Astrocyte (in vitro differentiated cells and primary cell): ENCODE data around the gene ANO8. TPM values are rescaled to one million over a fixed set of nuclear protein-coding genes. Genes with fewer than 3 reads are reported as not detected.

ENCODE experiments used
- DNase-seq: peaks from one replicate; pipeline ENCODE4 v3.0.0-alpha.2; 2010; ENCODE audit warnings: low read depth
- FAIRE-seq: peaks from 2 replicates; lab custom pipeline; 2011; peaks lifted over from hg19 to GRCh38; lab: Jason Lieb, UNC
- H2AFZ ChIP-seq: 2 replicates; pipeline ENCODE4 v1.6.0; 2012; ENCODE audit warnings: low read depth, low read length, inconsistent platforms
- H3K27ac ChIP-seq: 2 replicates; pipeline ENCODE4 v1.5.1; 2011; ENCODE audit warnings: low read depth, low read length, inconsistent platforms
- H3K27me3 ChIP-seq: 2 replicates; pipeline ENCODE4 v1.6.0; 2011; ENCODE audit warnings: low read length, inconsistent platforms; ENCODE audit not compliant: insufficient read depth
- H3K36me3 ChIP-seq: 2 replicates; pipeline ENCODE4 v1.5.1; 2011; ENCODE audit warnings: low read length, inconsistent platforms; ENCODE audit not compliant: insufficient read depth
- H3K4me1 ChIP-seq: 2 replicates; pipeline ENCODE4 v1.5.1; 2011; ENCODE audit warnings: low read length, inconsistent platforms; ENCODE audit not compliant: insufficient read depth
- H3K4me2 ChIP-seq: 2 replicates; pipeline ENCODE4 v1.6.0; 2012; ENCODE audit warnings: low read length, inconsistent platforms
- H3K4me3 ChIP-seq: 2 replicates; pipeline ENCODE4 v1.5.1; 2011; ENCODE audit warnings: low read depth, mild to moderate bottlenecking, low read length, inconsistent platforms; ENCODE audit not compliant: insufficient read depth
- H3K79me2 ChIP-seq: 2 replicates; pipeline ENCODE4 v1.6.0; 2012; ENCODE audit warnings: mild to moderate bottlenecking, low read length, inconsistent platforms; ENCODE audit not compliant: insufficient read depth
- H3K9ac ChIP-seq: 2 replicates; pipeline ENCODE4 v1.6.0; 2012; ENCODE audit warnings: mild to moderate bottlenecking, low read length, inconsistent platforms
- H3K9me3 ChIP-seq: 2 replicates; pipeline ENCODE4 v1.5.1; 2012; ENCODE audit warnings: low read depth, mild to moderate bottlenecking, low read length, inconsistent platforms; ENCODE audit not compliant: insufficient read depth
- H4K20me1 ChIP-seq: 2 replicates; pipeline ENCODE4 v1.6.0; 2012; ENCODE audit warnings: low read length, inconsistent platforms; ENCODE audit not compliant: insufficient read depth
- H3K27ac Mint-ChIP-seq: one replicate; pipeline ENCODE4 v1.8.0; 2021; ENCODE audit warnings: mild to moderate bottlenecking, mixed read lengths; ENCODE audit not compliant: unreplicated experiment
- H3K27me3 Mint-ChIP-seq: one replicate; pipeline ENCODE4 v1.8.0; 2021; ENCODE audit warnings: low read depth, mixed read lengths; ENCODE audit not compliant: unreplicated experiment
- H3K36me3 Mint-ChIP-seq: one replicate; pipeline ENCODE4 v1.8.0; 2021; ENCODE audit warnings: low read depth, mixed read lengths; ENCODE audit not compliant: unreplicated experiment
- H3K4me1 Mint-ChIP-seq: one replicate; pipeline ENCODE4 v1.8.0; 2021; ENCODE audit warnings: low read depth, mixed read lengths; ENCODE audit not compliant: unreplicated experiment
- H3K4me3 Mint-ChIP-seq: one replicate; pipeline ENCODE4 v1.8.0; 2021; ENCODE audit warnings: mild to moderate bottlenecking, moderate library complexity, mixed read lengths; ENCODE audit not compliant: unreplicated experiment
- H3K9me3 Mint-ChIP-seq: one replicate; pipeline ENCODE4 v1.8.0; 2021; ENCODE audit warnings: mild to moderate bottlenecking, mixed read lengths; ENCODE audit not compliant: unreplicated experiment
- CTCF ChIP-seq: IDR thresholded peaks from 2 replicates; pipeline ENCODE4 v1.5.1; 2011; ENCODE audit warnings: low read depth, mild to moderate bottlenecking, inconsistent platforms, low read length, moderate library complexity; ENCODE audit not compliant: insufficient read depth
- EZH2 ChIP-seq: IDR thresholded peaks from 2 replicates; pipeline ENCODE4 v1.6.1; 2012; ENCODE audit warnings: mild to moderate bottlenecking, low read length, inconsistent platforms; ENCODE audit not compliant: insufficient read depth
- total RNA-seq: library from RNA; stranded (reverse); gene quantifications from 2 replicates; pipeline ENCODE4 v1.2.1, GENCODE V29; 2021

ANO8 gene
- total RNA-seq, 1 donor from 2014 or later = 8.1 TPM

- no peak for DNase-seq
- H3K4me2 ChIP-seq = no peak overlapping the region
- Mint-ChIP-seq H3K36me3 (no peaks in the 10 kb centered on the region), H3K27ac (peak overlapping the region; percentile 7), H3K4me1 (peaks cover 9% of the 10 kb centered on the region), H3K4me3 (no peak overlapping the region), H3K27me3 (peaks cover 7% of the 10 kb centered on the region), H3K9me3 (no peaks in the 10 kb centered on the region)
- H3K9me3 ChIP-seq = no peaks in the 10 kb centered on the region
- no peaks in the 10 kb centered on the region for H3K79me2 ChIP-seq
- no peak overlapping the region for H3K27ac ChIP-seq
- H2AFZ ChIP-seq = no peak overlapping the region
- FAIRE-seq = no peak
- H3K27me3 ChIP-seq = no peaks in the 10 kb centered on the region
- TF ChIP-seq EZH2 (no peak), CTCF (no peak)
- no peak overlapping the region for H3K4me3 ChIP-seq
- H3K9ac ChIP-seq = no peak overlapping the region
- H3K36me3 ChIP-seq = no peaks in the 10 kb centered on the region
- peaks cover 8% of the 10 kb centered on the region for H3K4me1 ChIP-seq
- H4K20me1 ChIP-seq = no peaks in the 10 kb centered on the region
These were observed 13.2 kb upstream of the ANO8 start for GRCh38 chr19:17347877-17348276.

DNA sequence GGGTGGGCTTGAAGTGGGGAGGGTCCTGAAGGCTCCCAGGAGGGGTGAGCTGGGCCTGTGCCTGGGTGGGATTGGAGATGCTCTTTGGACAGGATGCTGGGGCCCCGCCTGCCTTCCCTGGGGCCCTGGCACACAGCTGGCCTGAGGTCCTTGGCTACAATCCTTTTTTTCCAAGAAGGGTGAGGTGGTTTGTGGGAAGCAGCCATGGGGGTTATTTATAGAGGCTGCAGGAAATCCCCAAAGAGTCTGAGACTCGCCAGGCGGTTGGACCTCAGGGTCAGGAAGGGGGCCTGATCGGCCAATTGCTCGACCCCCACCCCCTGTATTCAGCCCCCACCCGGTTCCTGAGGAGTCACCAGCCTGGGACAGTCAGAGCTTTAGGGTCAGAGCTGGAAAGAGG is 12.7 kb upstream of the ANO8 start:
- Histone ChIP-seq H3K27ac (no peak overlapping the region), H3K9ac (no peak overlapping the region)

More for the DNA sequence above, 12.7 kb upstream of the ANO8 start:
- peaks cover 9% of the 10 kb centered on the region for H3K4me1 Mint-ChIP-seq
- H3K36me3 Mint-ChIP-seq = no peaks in the 10 kb centered on the region
- Histone ChIP-seq H3K27me3 (no peaks in the 10 kb centered on the region), H4K20me1 (no peaks in the 10 kb centered on the region), H2AFZ (no peak overlapping the region), H3K4me1 (peaks cover 8% of the 10 kb centered on the region), H3K36me3 (no peaks in the 10 kb centered on the region), H3K79me2 (no peaks in the 10 kb centered on the region), H3K4me3 (no peak overlapping the region), H3K9me3 (no peaks in the 10 kb centered on the region), H3K4me2 (no peak overlapping the region)
- no peak for TF ChIP-seq CTCF
- no peak for TF ChIP-seq EZH2
- FAIRE-seq = no peak
- H3K4me3 Mint-ChIP-seq = no peak overlapping the region
- peaks cover 3% of the 10 kb centered on the region for H3K27me3 Mint-ChIP-seq
- DNase-seq = no peak
- no peaks in the 10 kb centered on the region for H3K9me3 Mint-ChIP-seq
- H3K27ac Mint-ChIP-seq = no peak overlapping the region
